Ishikawa (cell line): Measurements from ENCODE around the gene NAT10.

Experiments used
- CEBPB ChIP-seq: IDR thresholded peaks from 2 replicates; pipeline ENCODE4 v1.6.1; 2012
- CREB1 ChIP-seq: IDR thresholded peaks from 2 replicates; pipeline ENCODE4 v1.6.1; 2012; ENCODE audit warnings: low read depth
- EGR1 ChIP-seq: IDR thresholded peaks from 2 replicates; pipeline ENCODE4 v1.6.1; 2012
- EP300 ChIP-seq: IDR thresholded peaks from 2 replicates; pipeline ENCODE4 v1.6.1; 2012; ENCODE audit warnings: borderline replicate concordance
- FOXM1 ChIP-seq: IDR thresholded peaks from 2 replicates; pipeline ENCODE4 v1.6.1; 2012; ENCODE audit warnings: low read depth, borderline replicate concordance
- MAX ChIP-seq: IDR thresholded peaks from 2 replicates; pipeline ENCODE4 v1.6.1; 2012
- NFIC ChIP-seq: IDR thresholded peaks from 2 replicates; pipeline ENCODE4 v1.6.1; 2012
- RAD21 ChIP-seq: IDR thresholded peaks from 2 replicates; pipeline ENCODE4 v1.6.1; 2012; ENCODE audit warnings: low read depth
- REST ChIP-seq: IDR thresholded peaks from 2 replicates; pipeline ENCODE4 v1.6.1; 2012; ENCODE audit warnings: low read depth, mild to moderate bottlenecking
- TAF1 ChIP-seq: IDR thresholded peaks from 2 replicates; pipeline ENCODE4 v1.6.1; 2012; ENCODE audit warnings: low read depth, mild to moderate bottlenecking
- TCF12 ChIP-seq: IDR thresholded peaks from 2 replicates; pipeline ENCODE4 v1.6.1; 2012; ENCODE audit warnings: low read depth
- TEAD4 ChIP-seq: IDR thresholded peaks from 2 replicates; pipeline ENCODE4 v1.6.1; 2012
- USF1 ChIP-seq: IDR thresholded peaks from 2 replicates; pipeline ENCODE4 v1.6.1; 2012
- YY1 ChIP-seq: IDR thresholded peaks from 2 replicates; pipeline ENCODE4 v1.6.1; 2012; ENCODE audit warnings: low read depth
- ZBTB7A ChIP-seq: IDR thresholded peaks from 2 replicates; pipeline ENCODE4 v1.6.1; 2012; ENCODE audit warnings: low read depth

Gene NAT10

DNA sequence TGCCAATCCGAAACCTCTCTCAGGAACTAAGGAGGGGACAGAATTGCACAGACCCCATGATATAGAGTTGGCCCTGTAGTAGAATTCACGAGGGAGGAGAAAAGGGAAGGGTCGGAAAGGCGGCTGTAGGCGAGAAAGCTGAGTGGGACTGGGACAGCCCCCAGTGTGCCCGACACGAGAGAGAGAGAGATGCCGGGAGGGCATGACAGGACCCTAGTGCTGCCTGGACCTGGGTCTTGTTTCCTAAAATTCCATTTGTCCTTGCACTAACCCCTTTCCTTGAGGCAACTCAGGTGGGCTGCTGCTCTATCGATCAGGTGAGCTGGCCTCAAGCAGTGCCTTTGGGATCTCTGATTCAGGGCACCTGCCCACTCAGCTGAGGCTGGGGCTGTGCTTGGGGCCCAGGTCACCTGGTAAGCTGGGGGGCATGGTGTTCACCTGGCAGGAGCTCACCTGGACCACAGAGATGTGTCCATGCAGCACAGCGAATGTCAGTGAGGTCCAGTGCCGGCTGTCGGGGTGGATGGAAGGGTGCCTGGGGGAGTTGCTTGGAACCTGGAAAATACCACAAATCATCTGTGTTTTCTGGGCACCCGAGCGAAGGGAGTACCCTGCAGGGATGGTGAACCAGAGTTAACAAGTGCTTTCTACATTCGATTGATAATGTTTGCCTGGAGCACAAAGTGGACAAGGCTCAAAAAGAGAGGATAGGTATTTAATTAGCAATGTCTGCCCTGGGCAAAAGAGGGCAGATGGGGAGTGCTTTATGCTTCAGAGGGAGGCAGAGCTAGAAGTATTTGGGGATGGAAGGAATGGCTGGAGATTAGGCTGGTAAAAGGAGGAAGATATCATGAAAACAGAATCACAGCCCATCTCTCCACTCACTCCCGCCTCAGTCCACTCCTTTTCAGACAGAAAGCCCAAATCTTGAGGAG, 61.6 kb downstream of the NAT10 start:
- no peak for TF ChIP-seq TCF12
- no peak for TF ChIP-seq CREB1
- no peak for TF ChIP-seq EGR1
- no peak for TF ChIP-seq USF1
- no peak for TF ChIP-seq TAF1
- no peak for TF ChIP-seq CEBPB
- no peak for TF ChIP-seq NFIC
- TF ChIP-seq YY1, result no peak
- no peak for TF ChIP-seq MAX
- no peak for TF ChIP-seq EP300
- TF ChIP-seq REST, result no peak
- no peak for TF ChIP-seq FOXM1
- no peak for TF ChIP-seq TEAD4
- no peak for TF ChIP-seq RAD21
- no peak for TF ChIP-seq ZBTB7A

DNA sequence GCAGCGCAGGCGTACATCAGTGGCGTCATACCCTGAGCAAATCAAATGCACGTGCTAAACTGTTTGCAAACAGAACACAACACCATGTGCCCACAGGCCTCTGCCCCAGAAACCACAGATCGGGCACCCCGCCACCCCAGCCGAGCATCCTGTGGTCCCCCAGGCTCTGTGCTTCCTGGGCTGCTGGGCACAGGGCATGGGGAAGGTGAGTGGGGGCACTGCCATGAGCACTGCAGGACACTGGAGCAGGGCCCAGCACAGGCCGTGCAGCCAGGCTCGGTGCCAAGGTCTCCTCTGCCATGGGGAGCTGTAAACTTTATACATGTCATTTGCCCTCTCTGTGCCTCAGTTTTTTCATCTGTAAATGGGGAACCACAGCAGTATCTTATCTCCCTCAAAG, 62.5 kb downstream of the NAT10 start:
- TF ChIP-seq YY1, result no peak
- no peak for TF ChIP-seq USF1
- no peak for TF ChIP-seq TEAD4

GRCh38 chr11:34168642-34169420, 63.4 kb downstream of the NAT10 start:
- TF ChIP-seq CREB1, result no peak
- no peak for TF ChIP-seq YY1
- TF ChIP-seq TAF1, result no peak
- no peak for TF ChIP-seq MAX
- TF ChIP-seq EP300, result no peak
- TF ChIP-seq EGR1, result no peak
- TF ChIP-seq CEBPB, result no peak
- TF ChIP-seq REST, result no peak
- TF ChIP-seq NFIC, result no peak

GRCh38 chr11:34169686-34170085, 64.3 kb downstream of the NAT10 start:
- TF ChIP-seq YY1 (no peak), RAD21 (no peak), CREB1 (no peak), REST (no peak), MAX (no peak), TCF12 (no peak), USF1 (no peak), ZBTB7A (no peak), EGR1 (no peak), CEBPB (no peak), TAF1 (no peak), EP300 (no peak), FOXM1 (no peak), NFIC (no peak), TEAD4 (no peak)
